GM11168 (cell line): Measurements from ENCODE around the gene RNFT2.

Experiments used
- in situ Hi-C: fragments of 300-500 bp; cut with MboI; formaldehyde crosslinking; loops from one replicate; pipeline ENCODE4 v1.12.0; 2022; ENCODE audit warnings: low sequenced_read_pairs; ENCODE audit not compliant: unreplicated experiment

RNFT2 gene, protein sequence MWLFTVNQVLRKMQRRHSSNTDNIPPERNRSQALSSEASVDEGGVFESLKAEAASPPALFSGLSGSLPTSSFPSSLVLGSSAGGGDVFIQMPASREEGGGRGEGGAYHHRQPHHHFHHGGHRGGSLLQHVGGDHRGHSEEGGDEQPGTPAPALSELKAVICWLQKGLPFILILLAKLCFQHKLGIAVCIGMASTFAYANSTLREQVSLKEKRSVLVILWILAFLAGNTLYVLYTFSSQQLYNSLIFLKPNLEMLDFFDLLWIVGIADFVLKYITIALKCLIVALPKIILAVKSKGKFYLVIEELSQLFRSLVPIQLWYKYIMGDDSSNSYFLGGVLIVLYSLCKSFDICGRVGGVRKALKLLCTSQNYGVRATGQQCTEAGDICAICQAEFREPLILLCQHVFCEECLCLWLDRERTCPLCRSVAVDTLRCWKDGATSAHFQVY

DNA sequence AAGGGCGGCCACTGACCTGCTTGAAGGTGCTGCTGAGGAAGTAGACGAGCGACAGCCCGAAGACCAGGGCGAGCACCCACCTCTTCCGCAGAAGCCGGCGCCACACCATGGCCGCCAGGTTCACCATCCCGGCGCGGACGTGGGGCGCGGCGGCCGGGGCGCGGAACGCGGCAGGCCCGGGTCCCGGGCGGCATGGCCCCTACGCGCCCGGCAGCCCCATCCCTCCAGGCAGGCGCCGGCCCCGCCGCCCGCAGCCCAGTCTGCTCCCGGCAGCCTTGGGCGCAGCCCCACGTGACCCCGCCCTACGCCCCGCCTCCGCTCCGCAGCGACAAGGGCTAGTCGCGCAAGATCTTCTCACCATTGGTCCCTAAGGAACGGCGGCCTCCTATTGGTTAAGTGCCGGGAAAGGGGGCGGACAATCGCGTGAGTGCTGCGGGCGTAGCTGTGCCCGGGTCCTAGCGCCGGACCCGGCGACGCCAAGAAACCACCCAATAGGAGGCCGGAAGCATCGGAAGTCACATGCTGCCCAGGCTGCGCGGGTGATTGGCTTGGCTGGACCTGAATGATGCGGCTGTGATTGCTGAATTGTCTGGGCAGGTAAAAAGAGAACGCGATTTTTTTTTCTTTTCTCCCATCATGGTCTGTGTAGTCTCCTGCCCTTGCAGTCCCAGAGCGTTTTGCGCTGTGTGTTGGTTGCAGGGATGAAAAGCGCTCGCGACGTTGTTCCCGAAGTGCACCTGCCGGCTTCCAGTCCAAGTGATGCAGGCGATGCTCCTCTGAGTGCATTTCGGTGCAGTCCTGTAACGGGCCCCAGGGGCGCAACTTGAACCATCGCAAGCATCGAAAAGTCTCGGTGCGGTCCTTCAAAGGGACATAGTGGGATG, at the start of gene RNFT2, which contains the start of gene SPRING1:
Gene RNFT2, plus strand, starts transcription at position 542 of the 884 bp plus-strand sequence. CDS start 2,183 bp downstream, outside the sequence.
Gene SPRING1, minus strand, starts transcription at position 296 of the 884 bp plus-strand sequence. Its CDS starts 169 bp downstream, at position 127.
- in situ Hi-C loops = no loop called here

DNA sequence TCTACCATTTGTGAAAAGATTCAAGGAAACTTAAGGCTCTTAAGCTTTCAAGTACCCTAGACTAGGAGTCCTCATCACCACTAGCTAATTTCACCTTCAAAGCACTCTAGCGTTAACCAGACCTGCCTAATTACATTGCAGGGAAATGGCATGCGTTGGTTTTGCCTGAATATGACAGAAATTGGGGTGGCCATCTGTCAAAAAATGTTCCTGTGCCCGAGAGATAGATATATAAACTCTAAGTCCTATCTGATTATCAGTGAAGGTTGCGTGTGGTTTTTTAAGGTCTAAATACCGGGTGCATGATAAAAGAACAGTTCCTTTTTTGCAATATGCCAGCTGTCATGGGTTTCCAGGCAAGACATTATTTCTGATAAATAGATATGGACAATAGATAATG, 48.6 kb upstream of the RNFT2 start:
- in situ Hi-C loops = no loop called here

DNA sequence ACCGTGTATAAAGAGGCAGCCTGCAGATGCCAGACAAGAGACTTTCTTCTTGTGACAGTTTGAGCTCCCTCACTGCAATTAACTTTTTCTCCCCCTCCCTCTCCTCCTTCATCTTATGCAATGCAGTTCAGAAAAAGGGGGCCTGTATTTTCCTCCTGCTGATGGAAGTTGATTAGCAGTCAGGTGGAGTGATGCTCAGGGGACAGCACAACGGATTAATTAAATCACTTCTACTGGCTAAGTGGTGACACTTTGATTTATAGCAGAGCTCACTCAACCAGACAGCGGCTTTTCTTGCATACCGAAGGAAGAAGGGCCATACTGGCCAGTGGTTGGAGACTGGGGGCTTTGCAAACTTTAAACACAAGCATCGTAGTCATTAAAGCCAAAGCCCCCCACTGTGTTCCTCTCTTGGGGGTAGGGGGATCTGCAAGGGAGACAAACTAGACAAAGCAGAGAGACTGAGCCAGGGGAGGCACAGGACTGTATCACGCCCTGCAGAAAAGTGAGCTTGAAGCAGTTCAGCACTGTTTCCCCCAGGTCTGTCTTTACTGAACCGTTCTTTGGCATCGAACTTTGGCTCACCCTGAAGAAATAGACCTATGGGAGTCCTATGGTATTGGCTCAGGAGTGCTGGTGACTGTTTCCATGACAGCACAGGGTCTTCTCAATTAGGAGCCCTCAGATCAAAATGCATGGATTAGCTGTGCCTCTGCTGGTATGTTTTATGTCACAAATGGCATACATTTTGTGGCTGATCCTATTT, 48.0 kb upstream of the RNFT2 start:
- in situ Hi-C loops = no loop called here

DNA sequence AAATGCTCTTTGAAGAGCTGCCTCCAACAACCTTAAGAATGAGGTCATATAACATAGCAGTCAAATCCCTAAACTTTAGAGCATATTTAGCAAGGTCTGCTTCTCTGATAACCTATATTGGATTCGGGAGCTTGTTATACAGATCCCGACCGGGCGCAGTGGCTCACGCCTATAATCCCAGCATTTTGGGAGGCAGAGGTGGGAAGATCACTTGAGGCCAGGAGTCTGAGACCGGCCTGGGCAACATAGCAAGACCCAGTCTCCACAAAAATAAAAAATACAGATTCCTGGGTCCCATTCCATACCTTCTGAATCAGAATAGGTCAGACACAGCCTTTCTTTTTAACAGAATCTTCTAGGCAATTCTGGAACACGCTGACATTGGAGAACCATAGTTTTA, 46.9 kb upstream of the RNFT2 start:
- in situ Hi-C loops = no loop called here

DNA sequence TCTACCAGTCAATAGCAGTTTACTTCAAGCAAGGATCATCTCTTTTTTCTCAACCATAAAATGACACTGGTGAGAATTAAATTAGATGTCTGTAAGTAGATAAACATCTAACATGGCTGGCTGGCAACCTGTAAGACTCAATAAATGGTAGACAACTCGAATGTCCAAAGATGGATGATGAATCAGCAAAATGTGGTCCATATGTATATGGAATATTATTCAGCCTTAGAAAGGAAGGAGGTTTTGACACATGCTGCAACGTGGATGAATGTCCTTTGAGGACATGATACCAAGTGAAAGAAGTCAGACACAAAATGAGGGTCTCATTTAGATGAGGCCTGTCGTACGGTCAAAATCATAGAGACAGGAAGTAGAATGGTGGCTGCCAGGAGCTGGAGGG, 46.5 kb upstream of the RNFT2 start:
- in situ Hi-C loops = no loop called here

DNA sequence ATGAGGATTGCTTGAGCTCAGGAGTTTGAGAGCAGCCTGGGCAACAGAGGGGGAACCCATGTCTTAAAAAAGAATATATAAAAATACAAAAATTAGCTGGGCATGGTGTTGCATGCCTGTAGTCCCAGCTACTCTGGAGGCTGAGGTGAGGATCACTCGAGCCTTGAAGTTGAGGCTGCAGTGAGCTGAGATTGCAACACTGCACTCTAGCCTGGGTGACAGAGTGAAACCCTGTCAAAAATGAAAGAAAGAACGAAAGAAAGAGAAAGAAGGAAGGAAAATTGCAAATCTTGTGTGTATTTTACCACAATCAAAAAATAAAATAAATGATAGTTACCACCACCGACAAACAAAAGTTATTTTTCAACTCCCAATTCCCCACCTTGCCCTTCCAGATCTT, 45.5 kb upstream of the RNFT2 start:
- in situ Hi-C loops = no loop called here

DNA sequence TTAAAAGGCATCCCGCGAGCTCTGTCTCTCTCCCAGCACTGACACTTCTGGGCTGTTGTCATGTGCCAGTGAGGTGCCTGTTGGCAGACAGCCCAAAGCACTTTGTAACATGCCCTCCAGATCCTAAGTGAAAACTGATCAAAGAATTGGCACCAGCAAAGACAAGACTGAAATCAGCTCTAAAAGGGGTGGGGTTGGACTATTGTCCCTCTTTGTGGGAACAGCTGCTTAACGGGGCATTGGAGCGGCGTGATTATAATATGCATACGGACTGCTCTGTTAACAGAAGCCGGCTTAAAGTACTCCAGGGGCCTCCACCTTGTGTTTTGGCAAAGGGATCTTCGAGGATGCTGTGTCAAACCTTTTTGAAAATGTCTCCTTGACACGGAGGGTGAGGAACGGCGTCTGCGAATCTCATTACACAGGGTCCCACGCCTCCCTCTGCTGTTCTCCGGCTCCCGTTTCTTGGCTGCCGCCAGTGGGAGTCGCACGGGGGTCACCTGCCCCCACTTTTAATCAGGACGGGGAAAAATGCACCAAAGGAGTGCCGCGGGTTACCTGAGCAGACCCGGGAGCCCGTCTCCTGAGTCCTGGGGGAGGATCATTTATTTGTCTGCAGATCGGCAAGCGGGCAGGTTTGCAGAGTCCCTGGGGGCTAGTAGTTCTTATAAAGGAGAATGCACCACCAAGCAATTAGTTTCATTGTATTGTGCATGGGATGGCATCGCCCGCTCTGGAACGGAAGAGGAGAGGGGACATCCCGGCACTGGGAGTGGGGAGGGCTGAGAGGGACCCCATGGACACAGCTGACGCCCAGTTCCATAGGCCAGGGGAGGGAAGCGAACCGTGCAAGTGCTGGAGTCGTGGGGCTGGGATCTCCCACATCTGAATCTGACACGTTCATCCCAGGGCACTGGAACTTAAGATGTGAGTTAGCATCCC, 44.6 kb upstream of the RNFT2 start:
- in situ Hi-C loops = no loop called here

DNA sequence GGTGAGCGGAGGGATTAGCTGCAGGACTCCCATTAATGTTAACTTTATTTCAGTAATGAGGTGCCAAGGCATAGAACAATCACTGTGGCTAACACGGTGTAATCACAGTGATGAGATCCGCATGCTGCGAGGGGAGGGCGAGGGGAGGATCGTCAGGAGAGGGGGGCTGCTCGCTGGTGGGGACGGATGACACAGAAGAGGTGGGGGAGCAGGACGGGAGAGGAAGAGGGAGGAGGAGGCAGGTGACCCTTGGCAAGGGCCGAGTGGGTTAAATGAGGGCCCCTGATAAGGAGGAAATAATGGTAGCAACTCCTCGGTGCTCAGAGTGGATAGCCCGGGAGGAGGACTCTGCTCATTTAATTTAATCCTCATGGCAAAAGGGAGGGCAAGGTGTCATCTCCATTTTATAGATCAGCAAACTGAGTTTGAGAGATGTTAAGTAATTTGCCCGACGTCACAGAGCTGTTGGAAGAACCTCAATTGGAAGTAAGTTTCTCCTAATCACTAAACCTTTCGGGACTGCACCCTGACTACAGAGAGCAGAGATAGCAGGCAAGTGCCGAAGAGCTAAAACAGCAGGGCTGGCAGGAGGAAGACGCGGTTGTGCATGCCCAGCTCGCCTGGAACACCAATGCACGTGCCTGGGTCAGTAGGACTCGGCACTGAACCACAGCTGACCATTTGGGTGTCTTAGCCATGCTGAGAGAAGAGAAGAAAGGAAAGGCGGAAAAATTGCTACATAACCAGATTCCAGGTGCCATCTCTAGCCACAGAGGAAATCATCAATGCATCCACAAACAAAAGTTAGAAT, 43.3 kb upstream of the RNFT2 start:
- in situ Hi-C loops = no loop called here

DNA sequence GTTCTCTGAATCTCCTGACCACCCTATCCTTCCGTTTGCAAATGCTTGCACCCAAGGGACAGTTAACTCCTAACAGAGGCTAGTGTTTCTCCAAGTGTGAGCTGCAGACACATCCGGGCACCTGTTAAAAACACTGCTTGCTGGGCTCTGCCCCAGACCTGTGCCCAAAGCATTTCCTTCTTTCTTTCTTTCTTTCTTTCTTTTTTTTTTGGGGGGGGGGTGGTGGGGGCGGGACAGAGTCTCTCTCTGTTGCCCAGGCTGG, 42.7 kb upstream of the RNFT2 start:
- in situ Hi-C loops = no loop called here

DNA sequence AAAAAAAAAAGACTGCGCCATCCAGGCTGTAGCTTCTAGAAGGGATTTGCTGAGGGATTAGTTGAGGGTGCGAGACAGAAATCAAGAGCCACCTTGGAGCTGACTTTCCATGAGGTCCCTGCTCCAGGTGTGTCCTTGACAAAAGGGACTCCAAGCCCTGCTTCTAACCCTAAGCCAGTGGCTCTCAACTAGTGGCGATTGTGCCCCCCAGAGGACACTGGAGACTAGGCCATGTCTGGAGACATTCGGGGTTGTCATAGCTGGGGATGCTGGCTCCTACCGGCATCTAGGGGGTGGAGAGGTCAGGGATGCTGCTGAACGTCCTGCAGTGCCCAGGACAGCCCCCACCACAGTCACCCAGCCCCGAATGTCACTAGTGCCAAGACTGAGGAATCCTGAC, 40.8 kb upstream of the RNFT2 start:
- in situ Hi-C loops = no loop called here

DNA sequence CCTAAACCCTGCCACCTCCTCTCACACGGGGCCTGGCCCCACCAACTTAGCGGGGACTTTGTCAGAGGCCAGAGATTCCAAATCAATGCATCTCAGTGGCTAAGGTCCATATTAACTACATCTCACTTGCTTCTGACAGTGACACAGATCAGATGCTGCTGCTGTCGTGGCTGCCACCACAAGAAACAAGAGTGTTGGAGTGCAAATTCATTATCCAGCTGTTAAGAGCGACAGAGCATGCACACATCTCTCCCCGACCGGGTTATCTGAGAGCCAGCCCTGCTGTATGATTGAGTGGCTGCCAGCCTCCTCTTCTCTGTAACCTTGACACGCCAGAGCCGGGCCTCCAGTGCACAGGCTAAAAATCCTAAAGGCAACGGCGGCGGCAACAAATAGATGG, 40.4 kb upstream of the RNFT2 start:
- in situ Hi-C loops = no loop called here

DNA sequence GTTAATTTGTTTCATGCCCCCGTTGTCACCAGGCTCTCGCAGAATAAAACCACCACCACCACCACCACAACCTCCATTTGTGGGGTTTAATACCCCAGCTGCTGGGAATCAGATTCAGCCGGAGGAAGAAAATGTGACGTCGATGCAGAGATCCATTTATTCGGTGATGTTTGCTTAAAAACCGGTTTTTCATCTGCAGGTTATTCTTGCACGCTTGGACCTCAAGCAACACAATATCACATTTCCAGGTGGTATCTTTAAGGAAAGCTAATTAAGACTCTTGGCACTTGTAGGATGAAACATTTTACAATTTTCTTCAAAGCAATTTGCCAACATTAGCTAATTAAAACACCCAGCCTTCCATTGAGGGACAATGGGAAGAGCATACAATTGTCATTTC, 40.0 kb upstream of the RNFT2 start:
- in situ Hi-C loops = no loop called here

DNA sequence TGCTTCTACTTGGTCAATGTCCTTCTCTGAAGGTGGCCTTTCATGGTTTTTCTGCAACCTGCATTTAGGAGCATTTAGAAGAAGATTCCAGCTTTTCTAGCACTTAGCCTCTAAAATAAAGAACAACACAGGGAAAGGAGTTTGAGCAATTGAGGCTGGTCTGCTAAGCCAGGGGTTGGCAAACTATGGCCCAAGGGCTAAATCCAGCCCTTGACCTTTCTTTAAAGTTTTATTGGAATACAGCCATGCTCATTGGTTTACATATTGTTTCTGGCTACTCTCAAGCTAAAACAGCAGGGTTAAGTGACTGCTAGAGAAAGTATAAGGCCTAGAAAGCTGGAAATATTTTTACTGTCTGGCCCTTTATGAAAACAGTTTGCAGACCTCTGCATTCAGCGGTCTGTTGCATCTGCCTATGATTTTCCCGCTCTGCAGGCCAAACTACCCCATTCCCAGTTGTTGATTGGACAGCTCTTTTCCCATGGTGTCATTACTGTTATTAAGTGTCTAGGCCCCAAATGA, 39.5 kb upstream of the RNFT2 start:
- in situ Hi-C loops = no loop called here

DNA sequence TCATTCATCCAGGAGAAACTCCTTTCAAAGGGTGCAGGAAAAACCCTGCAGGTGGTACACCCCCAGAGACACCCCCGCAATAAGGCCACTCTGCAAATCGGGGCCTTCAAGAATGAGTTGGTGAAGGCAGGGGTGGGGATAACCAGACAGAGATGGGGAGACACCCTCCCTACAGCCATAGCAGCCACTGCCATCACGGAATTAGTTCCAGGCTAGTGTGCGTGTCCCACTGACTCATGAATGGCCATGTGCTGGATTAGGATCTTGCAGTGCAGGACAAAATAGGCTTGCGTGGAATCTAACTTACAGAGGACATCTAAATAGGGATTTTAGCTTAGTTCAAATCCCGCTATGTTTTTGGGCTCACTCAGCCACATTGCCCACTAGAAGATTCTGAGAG, 38.0 kb upstream of the RNFT2 start:
- in situ Hi-C loops = loop anchor here (10.0 kb wide), 1 partner anchor 415 kb away; no protein-coding TSS in a partner anchor

DNA sequence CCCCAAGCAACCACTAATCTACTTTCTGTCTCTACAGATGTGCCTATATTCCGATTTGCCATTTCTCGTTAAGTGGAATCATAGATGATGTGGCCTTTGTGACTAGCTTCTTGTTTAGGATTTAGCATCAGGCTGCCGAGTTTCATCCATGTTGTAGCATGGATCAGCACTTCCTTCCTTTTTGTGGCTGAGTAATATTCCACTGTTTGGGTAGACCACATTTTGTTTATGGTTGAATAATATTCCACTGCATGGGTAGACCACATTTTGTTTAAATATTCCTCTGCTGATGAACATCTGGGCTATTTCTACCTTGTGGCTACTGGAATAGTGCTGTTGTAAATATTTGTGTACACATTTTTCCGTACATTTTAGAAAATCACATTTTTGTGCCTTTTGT, 36.7 kb upstream of the RNFT2 start:
- in situ Hi-C loops = loop anchor here (10.0 kb wide), 1 partner anchor 413 kb away; no protein-coding TSS in a partner anchor

DNA sequence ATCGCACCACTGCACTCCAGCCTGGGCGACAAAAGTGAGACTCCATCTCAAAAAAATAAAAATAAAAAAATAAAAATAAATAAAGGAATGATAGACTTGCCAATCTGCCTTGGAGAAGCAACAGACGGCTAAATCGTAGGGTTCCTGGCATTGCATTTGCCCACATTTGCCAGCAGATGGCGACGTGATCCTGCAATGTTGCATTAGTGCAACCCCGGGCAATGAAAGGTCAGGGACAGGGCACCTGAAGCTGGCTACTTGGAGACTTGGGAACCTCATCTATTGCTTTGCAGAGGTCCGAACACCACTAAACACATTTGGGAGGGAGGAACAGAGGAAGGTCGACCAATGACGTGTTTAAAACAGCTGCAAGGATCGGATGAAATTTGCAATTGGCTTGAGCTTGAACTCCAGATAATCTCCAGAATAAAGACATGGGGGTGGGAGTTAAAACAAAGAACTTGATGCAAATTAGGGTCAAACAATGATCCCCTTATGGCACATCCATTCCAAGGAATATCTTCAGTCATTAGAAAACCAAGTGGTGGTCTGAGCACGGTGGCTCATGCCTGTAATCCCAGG, 34.8 kb upstream of the RNFT2 start:
- in situ Hi-C loops = loop anchor here (10.0 kb wide), 1 partner anchor 411 kb away; no protein-coding TSS in a partner anchor

DNA sequence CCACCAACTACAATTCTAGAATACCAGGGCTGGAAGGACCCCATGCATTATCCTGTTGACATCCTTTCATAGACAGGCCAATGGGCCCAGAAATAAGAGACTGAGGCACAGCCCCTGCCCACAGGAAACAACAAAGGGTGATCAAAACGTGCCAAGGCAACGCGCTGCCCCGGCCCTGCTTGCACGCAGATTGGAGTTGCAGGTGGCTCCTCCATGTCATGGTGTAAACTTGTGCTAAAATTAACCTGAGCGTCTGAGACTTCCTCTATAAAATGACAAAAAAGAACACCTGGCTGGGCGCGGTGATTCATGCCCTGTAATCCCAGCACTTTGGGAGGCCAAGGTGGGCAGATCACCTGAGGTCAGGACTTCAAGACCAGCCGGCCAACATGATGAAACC, 30.4 kb upstream of the RNFT2 start:
- in situ Hi-C loops = loop anchor here (10.0 kb wide), 1 partner anchor 407 kb away; no protein-coding TSS in a partner anchor
